ENCODE results near the gene SEMA4G.

GRCh38 chr10:101003639-101004206 lies 34.4 kb downstream of the SEMA4G start:
- TF ChIP-seq EP300 (IDR thresholded peaks at IDR 0.05; ENCODE audit: borderline replicate concordance) (no peak), NFIC (IDR thresholded peaks at IDR 0.05) (no peak), YY1 (IDR thresholded peaks at IDR 0.05; ENCODE audit: low read depth) (no peak)
